Measurements from ENCODE around the gene NCOA4.
"Not testable (repeated sequence)": the region's sequence is repeated elsewhere in the genome, so short reads cannot be mapped to it uniquely, and the experiment has no call there.

Gene NCOA4

DNA sequence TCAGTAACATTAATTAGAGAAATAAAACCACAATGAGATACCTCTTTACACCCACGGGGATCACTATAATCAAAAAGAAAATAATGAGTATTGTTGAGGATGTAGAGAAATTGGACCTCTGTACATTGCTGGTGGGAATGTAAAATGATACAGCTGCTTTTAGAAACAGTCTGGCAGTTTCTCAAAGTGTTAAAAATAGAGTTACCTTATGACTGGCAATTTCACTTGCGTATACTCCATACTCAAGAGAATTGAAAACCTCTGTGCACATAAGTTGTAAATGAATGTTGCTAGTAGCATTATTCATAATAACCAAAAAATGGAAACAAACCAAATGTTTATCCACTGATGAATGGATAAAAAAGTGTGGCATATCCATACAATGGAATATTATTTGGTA is 51.9 kb downstream of the NCOA4 start:
- DNase-seq: not testable (repeated sequence)

DNA sequence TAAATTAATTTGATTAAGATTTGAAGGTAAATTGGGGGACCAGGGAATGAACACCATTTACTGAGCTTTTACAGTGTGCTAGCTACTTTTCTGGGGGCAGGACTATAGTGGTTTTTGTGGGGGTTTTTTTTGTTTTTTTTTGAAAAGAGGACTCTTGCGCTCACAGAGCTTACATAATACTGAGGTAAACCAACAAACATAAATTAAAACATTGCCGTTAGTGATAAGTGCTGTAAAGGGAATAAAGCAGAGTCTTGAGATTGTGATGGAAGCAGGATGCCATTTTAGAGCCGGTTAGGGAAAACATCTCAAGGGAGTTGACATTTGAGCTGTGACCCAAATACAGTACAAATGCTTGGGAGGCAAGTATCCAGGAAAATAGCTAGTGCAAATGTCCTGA is 56.4 kb downstream of the NCOA4 start:
- not testable (repeated sequence) for DNase-seq

DNA sequence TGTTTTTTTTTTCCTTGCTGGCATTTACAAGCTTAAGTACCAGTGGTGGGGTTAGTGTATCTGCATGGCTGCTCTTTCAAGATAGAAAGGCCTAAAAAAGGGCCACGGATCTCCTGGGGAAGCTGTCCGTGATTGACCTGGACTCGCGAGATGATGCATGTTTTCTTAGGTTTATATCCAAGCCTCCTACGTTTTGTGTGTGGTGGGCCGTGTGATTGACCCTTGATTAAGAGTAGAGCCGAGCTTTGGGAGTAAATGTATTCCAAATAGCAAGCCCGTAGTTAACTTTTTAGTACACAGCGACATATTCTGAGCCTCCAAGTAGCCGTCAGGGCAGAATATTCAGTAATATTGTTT is 57.6 kb downstream of the NCOA4 start:
- DNase-seq: not testable (repeated sequence)

DNA sequence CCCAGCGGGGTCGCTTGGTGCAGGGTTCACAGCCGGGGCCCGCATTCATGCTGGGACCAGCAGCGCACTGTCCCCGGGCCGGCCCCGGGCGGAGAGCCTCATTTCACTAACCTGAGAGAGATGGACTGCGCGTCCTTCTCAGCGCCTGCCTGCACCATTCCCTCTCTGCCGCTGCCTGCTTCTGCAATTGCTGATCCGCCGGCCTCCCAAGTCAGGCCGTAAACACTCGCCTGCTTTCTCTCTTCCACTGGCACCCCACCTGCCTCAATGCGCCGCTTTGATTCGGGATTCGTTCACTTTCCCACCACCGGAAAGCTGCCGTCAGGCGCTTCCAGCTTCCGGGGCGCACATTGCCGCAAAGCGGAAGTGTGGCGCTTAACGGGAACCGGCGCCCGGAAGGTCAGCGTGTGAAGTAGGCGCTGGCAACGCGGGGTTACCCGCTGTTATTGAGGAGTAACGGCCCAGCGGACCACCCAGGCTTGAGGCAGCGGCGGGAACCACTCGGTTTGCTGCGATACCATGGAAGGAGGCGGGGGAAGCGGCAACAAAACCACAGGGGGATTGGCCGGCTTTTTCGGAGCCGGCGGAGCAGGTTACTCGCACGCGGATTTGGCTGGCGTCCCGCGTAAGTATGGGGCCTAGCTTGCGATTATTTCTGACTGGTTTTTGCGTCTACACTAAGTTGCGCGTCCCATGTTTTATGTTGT is 58.2 kb downstream of the NCOA4 start, which contains the start of gene TIMM23:
TIMM23 (plus strand) TSS at position 384 of the 707 bp plus-strand sequence; CDS start at position 520, 136 bp downstream.
- DNase-seq: peak; percentile 80

DNA sequence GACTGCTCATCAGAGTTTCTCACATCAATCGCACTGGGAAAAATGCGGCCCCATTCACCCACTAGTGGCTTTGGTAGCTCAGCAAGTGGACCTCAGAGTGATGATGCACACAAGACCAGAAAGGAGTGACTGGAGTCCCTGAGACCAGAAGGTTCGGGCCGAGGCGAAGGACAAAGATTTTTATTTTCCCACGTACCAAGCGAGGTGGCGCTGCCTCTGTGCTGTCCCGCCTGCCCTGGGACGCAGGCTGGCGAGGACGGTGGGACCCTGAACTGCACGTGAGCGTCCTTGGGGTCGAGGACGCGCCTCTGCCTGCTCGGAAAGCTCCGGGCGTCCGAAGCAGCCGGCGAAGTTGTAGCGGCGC is 58.7 kb downstream of the NCOA4 start:
- not testable (repeated sequence) for DNase-seq

DNA sequence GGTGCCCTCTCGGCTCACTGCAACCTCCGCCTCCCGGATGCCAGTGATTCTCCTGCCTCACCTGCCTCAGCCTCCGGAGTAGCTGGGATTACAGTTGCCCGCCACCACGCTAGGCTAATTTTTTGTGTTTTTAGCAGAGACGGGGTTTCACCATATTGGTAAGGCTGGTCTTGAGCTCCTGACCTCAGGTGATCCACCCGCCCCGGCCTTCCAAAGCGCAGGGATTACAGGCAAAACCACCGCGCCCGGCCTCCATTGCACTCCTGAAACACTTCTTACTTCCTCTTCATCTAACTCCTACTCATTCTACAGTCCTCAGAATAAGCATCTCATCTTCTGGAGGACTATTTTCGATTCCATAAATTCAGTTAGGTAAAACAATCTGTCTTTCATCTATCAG is 59.4 kb downstream of the NCOA4 start:
- not testable (repeated sequence) for DNase-seq

DNA sequence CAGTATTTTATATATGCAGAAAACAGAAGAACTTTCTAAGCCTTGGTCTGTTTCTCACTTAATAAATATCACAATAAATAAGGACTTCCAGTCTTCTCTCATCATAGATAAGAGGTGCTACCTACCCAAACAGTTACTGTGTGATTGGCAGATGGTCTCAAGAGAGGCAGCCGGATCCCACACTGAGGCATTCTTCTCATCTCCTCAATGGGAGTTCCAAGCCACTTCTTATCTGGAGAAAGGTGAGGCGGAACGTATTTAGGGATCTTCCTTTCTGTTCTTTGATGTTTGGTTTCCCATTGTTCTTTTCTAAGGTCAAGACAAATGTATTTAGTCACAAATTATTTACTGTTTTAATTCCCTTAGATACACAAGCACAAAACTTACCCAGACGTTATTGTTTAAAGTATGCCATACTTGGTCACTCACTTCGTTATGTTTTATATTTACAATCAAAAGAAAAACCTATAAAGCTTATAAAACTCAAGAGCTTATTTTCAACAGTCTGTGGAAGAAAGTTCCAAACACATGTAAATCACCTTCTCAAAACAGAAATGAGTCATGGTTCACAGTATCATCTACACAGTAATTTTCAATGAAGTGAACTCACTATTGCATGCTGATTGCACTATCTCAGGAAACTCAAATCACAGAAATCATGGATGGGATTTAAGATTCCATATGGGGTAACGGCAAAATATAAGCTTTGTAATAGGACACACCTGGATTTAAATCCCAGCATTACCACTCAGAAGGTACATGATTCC is 67.6 kb downstream of the NCOA4 start:
- DNase-seq: not testable (repeated sequence)

DNA sequence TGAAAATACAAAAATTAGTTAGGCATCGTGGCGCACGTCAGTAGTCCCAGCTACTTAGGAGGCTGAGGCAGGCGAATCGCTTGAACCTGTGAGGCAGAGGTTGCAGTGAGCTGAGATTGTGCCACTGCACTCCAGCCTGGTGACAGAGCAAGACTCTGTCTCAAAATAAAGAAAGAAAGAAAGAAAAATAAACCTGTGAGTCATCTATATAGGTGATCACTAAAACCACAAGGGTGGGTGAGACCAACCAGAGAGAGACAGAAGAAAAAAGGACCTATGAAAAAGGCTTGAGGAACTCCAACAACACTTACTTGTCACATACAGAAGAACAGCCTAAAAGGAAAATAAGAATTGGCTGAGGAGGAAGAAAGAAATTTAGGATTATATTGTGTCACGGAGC is 72.5 kb downstream of the NCOA4 start:
- DNase-seq: not testable (repeated sequence)

DNA sequence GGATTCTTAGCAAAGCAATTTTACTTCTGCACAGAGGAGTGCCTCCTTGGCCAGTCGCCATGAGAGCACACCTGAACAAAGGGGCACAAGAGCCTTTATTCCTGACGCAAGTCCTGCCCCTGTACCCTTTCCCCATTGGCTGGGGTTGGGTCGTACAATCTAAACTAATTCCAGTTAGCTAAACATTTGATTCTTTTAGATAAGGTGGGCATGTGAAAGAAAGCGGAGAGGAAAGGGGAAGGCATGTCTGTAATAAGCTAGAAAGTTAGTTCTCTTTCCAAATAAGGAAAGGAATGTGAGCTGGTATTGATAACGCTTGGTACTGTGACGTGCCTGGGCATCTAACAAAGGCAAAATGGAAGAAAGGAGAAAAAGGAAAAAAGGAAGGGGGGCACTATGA is 73.8 kb downstream of the NCOA4 start:
- DNase-seq: not testable (repeated sequence)
